SK-N-MC (cell line): ENCODE data around the gene FAM120A.

Experiments used
- DNase-seq: peaks from one replicate; pipeline ENCODE4 v3.0.0-alpha.2; 2011; ENCODE audit warnings: low read depth, low spot score
- H3K27ac ChIP-seq: fragments of 200-600 bp; sonication (generic); 2 replicates; pipeline ENCODE4 v1.5.1; 2016; ENCODE audit warnings: mixed run types
- H3K36me3 ChIP-seq: fragments of 200-600 bp; sonication (generic); 2 replicates; pipeline ENCODE4 v1.6.1; 2017; ENCODE audit warnings: antibody characterized with exemption, low read length, mixed read lengths; ENCODE audit not compliant: insufficient read depth
- H3K4me3 ChIP-seq: fragments of 200-600 bp; sonication (generic); 2 replicates; pipeline ENCODE4 v1.5.1; 2016
- H3K9ac ChIP-seq: fragments of 200-600 bp; sonication (generic); 2 replicates; pipeline ENCODE4 v1.8.0; 2017; ENCODE audit warnings: mixed run types, mixed read lengths; ENCODE audit not compliant: insufficient read length
- H3K9me3 ChIP-seq: fragments of 200-600 bp; sonication (generic); 2 replicates; pipeline ENCODE4 v1.6.1; 2017; ENCODE audit warnings: low read depth, mild to moderate bottlenecking, antibody characterized with exemption, low read length, moderate library complexity, mixed read lengths
- EZH2 ChIP-seq: fragments of 200-600 bp; sonication (generic); IDR thresholded peaks from one replicate; pipeline ENCODE4 v1.6.1; 2017; ENCODE audit warnings: antibody characterized with exemption
- FOXP2 ChIP-seq: optimal IDR thresholded peaks from 2 replicates; pipeline ENCODE3; 2011; ENCODE audit warnings: mild to moderate bottlenecking, moderate library complexity; ENCODE audit not compliant: insufficient read depth; ENCODE audit errors: extremely low read length, control extremely low read depth
- POLR2AphosphoS5 ChIP-seq: IDR thresholded peaks from 2 replicates; pipeline ENCODE4 v1.6.1; 2012; ENCODE audit warnings: mild to moderate bottlenecking, low read depth, low read length, borderline replicate concordance

FAM120A gene

DNA sequence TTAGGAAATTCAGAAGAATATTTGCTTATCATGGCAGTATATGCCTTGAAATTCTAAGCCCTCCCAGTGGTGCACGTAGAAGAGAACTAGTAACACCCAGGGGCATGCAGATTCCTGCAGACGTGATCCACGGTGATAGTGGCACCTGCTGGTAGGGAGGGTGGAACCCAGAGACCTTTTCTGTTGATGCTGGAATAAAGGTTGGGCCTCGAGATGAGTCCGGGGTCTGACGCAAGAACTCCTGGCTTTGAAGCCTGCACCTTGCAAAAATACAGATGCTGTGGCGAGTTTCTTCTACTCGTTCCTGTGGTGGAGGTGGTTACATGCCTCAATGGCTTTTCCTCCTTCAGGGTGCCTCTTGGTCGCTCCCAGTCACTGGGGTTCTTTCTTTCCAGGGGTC lies 85.4 kb downstream of the FAM120A start:
- no peak overlapping the region for H3K9ac ChIP-seq
- no peak for TF ChIP-seq EZH2
- TF ChIP-seq POLR2AphosphoS5: no peak
- no peak for TF ChIP-seq FOXP2
- H3K4me3 ChIP-seq: no peak overlapping the region
- peaks cover 40% of the 10 kb centered on the region for H3K36me3 ChIP-seq
- H3K9me3 ChIP-seq: no peaks in the 10 kb centered on the region
- no peak overlapping the region for H3K27ac ChIP-seq
- no peak for DNase-seq

DNA sequence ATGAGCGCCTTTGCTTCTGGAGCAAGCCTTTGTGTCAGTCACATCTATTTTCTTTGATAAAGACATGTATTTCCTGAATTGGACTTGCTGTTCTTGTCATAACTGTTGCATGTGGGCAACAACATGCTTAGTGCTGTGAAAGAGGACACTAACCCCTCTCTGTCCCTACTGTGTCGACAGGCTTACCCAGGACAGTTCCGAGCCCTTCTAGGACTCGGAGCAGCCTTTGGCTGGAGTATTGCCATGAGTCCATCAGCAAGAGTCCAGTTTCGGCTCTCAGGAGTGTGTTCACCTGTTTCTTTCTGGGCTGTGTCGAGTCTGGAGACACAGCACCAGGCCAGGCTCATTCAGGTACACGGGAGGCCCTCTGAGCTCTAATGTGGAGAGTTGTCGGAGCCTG lies 88.8 kb downstream of the FAM120A start:
- H3K9me3 ChIP-seq: no peaks in the 10 kb centered on the region
- no peak for TF ChIP-seq FOXP2
- no peak overlapping the region for H3K9ac ChIP-seq
- H3K27ac ChIP-seq: no peak overlapping the region
- no peak for DNase-seq
- no peak overlapping the region for H3K4me3 ChIP-seq
- peaks cover 34% of the 10 kb centered on the region for H3K36me3 ChIP-seq

DNA sequence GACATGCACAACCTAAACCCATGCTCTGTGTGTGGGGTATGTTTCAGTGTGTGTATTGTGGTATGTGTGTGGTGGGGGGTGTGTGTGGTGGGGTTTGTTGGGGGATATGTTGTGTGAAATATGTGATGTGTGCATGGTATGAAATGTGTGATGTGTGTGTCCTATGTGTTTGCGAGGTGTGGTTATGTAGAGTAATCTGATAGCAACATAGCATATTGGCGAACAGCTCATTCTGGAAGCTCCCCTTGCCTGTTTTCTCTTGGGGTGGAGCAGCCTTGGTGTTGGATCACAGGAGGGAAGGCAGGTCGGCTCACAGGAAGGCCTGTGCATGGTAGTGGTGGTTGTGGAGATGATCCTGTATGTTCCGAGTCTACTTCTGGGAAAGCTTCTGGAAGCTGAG lies 89.5 kb downstream of the FAM120A start:
- peaks cover 29% of the 10 kb centered on the region for H3K36me3 ChIP-seq

DNA sequence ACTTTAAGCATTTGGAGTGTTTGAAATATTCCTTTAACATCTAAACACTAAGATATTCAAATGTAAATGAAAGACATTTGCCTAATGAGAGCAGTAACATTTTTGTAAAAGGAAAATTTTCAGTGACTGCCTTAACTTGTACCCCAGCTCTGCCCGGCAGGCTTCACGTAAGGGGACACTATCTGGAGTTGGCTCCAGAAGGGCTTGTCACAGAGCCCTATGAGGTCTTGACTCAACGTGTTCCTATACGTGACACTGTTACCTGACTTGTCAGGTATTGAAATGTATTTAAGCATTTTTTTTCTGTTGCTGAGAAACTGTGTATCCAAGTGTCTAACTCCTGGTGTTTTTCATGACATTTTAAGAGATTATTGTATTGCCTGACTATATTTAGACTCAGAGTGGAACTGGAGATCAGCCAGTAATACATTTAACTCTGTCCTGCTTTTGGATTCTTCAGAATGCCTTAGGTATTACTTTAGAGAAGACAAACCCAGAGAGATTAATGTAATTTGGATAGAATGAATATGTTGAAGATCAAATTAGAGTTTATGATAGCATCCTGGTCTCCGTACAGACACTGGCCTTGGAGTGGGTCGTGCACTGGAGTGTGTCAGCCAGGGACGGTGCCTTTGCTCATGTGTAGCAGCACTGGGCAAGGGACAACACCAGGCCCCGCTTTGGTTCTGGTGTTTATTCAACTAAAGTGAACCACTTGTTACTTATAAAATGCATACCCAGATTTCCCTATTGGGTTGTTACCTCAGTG lies 90.3 kb downstream of the FAM120A start:
- Histone ChIP-seq H3K36me3 (peaks cover 34% of the 10 kb centered on the region), H3K4me3 (no peak overlapping the region), H3K9ac (no peak overlapping the region), H3K27ac (no peak overlapping the region), H3K9me3 (no peaks in the 10 kb centered on the region)
- TF ChIP-seq EZH2 (no peak), POLR2AphosphoS5 (no peak), FOXP2 (no peak)
- DNase-seq: no peak

More for the DNA sequence above, 89.5 kb downstream of the FAM120A start:
- DNase-seq: no peak
- no peak for TF ChIP-seq POLR2AphosphoS5
- no peak for TF ChIP-seq EZH2
- no peak for TF ChIP-seq FOXP2
- no peaks in the 10 kb centered on the region for H3K9me3 ChIP-seq
- no peak overlapping the region for H3K9ac ChIP-seq
- H3K27ac ChIP-seq: no peak overlapping the region
- H3K4me3 ChIP-seq: no peak overlapping the region

DNA sequence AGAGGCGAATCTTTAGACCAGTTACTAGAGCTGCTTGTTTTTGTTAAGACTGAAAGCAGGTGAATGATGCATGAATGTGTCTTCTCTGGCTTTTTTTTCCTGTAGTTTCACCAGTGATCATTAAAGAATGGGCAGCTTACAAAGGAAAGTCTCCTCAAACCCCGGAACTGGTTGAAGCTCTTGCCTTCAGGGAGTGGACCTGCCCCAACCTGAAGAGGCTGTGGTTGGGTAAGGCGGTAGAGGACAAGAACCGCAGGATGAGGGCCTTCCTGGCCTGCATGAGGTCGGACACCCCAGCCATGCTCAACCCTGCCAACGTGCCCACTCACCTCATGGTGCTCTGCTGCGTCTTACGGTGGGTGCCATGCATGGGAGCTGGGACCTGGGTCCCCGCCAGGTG lies 91.6 kb downstream of the FAM120A start:
- Histone ChIP-seq H3K9me3 (no peaks in the 10 kb centered on the region), H3K9ac (no peak overlapping the region), H3K27ac (no peak overlapping the region), H3K4me3 (no peak overlapping the region), H3K36me3 (peaks cover 30% of the 10 kb centered on the region)
- DNase-seq: no peak
- TF ChIP-seq FOXP2 (no peak), POLR2AphosphoS5 (no peak)

DNA sequence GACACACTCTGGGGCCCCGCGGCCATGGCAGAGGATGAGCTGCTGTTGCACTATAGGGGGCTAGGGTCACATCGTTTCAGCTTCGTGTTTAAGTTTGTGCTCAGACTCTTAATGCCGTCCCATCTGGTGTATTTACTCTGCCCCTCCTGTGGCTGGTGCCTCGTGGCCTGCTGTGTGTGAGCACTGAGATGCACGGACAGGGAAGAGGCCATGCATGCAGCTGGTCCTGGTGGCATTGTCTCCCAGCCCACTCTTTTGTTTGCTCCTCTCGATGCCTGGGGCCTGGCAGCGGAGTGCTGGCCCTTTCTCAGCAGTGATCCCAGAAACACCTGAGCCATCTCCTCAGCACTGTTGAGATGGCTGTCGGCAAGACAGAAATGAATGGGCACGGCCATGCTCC lies 94.9 kb downstream of the FAM120A start:
- H3K4me3 ChIP-seq: no peak overlapping the region
- H3K27ac ChIP-seq: no peak overlapping the region
- no peak overlapping the region for H3K9ac ChIP-seq
- TF ChIP-seq POLR2AphosphoS5: no peak
- TF ChIP-seq EZH2: no peak
- TF ChIP-seq FOXP2: no peak
- no peaks in the 10 kb centered on the region for H3K9me3 ChIP-seq
- peaks cover 33% of the 10 kb centered on the region for H3K36me3 ChIP-seq
- no peak for DNase-seq

DNA sequence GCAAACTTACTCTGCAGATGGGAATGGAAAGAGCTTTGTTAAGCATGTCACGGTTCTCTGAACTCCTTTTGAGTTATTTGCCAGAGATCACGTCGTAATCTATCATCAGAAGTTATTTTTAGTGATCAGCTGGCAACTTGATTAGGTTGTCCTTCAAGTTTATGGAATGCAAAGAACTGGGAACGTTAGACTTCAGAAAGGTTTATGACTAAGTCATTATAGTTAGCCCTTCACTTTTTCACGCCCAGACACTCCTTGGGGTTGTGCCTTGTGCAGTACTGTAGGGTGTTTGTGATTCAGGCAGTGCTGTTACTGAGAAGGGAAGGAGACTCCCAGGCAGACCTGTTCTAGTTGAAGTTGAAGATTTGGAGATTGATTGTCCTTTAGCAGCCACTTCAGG lies 98.1 kb downstream of the FAM120A start:
- Histone ChIP-seq H3K4me3 (no peak overlapping the region), H3K27ac (no peak overlapping the region), H3K9me3 (no peaks in the 10 kb centered on the region), H3K36me3 (peaks cover 38% of the 10 kb centered on the region), H3K9ac (no peak overlapping the region)
- TF ChIP-seq POLR2AphosphoS5: no peak
- TF ChIP-seq EZH2: no peak
- no peak for TF ChIP-seq FOXP2
- DNase-seq: no peak

DNA sequence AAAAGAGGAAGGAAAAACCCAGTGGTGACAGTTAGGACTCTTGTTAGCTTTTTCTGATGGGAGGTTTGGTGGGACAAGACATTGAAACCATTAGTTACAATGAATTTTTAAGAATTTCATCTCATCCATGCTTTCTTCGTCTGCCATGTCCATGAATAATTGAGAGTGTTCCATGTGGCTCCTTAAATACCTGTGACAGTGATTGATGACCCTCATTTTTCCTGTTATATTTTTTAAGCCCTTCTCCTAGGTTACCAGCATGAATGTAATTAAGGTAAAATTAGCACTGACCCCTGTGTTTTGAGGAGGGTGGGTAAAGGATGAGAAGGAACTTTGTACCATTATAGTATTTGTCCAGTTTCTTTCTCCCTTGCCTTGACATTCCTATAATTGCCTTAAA lies 101.4 kb downstream of the FAM120A start:
- no peak overlapping the region for H3K4me3 ChIP-seq
- H3K9me3 ChIP-seq: no peaks in the 10 kb centered on the region
- no peak for DNase-seq
- TF ChIP-seq EZH2 (no peak), FOXP2 (no peak), POLR2AphosphoS5 (no peak)
- H3K36me3 ChIP-seq: peaks cover 42% of the 10 kb centered on the region
- no peak overlapping the region for H3K27ac ChIP-seq
- no peak overlapping the region for H3K9ac ChIP-seq

DNA sequence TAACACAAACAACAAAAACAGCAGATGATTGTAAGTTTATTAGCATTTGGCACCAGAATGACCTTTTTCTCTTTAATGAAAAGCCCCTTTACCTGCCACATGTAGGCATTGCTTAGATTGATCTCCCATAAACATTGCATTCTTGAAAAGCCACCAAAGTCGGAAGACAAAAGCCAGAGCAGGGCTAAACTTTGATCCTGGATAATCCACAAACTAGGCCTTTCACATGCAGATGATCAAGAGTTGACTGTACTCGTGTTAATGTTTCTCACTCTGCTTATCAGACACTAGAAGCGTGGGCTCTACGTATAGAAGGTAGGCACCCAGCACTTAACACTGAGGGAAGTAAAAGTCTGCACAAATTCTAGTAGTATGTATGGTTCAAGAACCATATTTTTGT lies 103.9 kb downstream of the FAM120A start:
- no peak overlapping the region for H3K27ac ChIP-seq
- H3K9me3 ChIP-seq: no peaks in the 10 kb centered on the region
- no peak overlapping the region for H3K4me3 ChIP-seq
- DNase-seq: no peak
- no peak overlapping the region for H3K9ac ChIP-seq
- TF ChIP-seq EZH2: no peak
- no peak for TF ChIP-seq FOXP2
- TF ChIP-seq POLR2AphosphoS5: no peak
- peaks cover 58% of the 10 kb centered on the region for H3K36me3 ChIP-seq
